GM12878 (cell line): Measurements from ENCODE around the gene GTSE1. TPM values are rescaled to one million over a fixed set of nuclear protein-coding genes. Genes with fewer than 3 reads are reported as not detected.
A peak's percentile ranks its signal among the peaks of the same experiment; 100 is the strongest.

Experiments used
- ATAC-seq: fragments of 200-7000 bp; cut with Tn5 transposase; 3 replicates; pipeline ENCODE4 v1.9.1; 2020; ENCODE audit warnings: mild to moderate bottlenecking, moderate library complexity
- BruUV-seq: library from RNA; stranded (reverse); fragments of 400-500 nt; replicated peaks from 2 replicates; lab custom pipeline; 2021; lab: Mats Ljungman, UMichigan
- CTCF ChIA-PET: fragments of 300-600 bp; sonication (Branson Sonifier 250); formaldehyde crosslinking; extraction: SDS; loops from one replicate; lab custom pipeline; 2021; ENCODE audit warnings: inconsistent platforms; lab: Yijun Ruan, JAX
- POLR2A ChIA-PET: fragments of 350-600 bp; formaldehyde crosslinking; extraction: SDS; loops from one replicate; lab custom pipeline; 2021; ENCODE audit warnings: inconsistent platforms; lab: Charles Lee
- RAD21 ChIA-PET: fragments of 300-600 bp; sonication (Branson Sonifier 250); formaldehyde crosslinking; loops from one replicate; lab custom pipeline; 2023; ENCODE audit warnings: antibody characterized with exemption; ENCODE audit not compliant: unreplicated experiment; lab: Charles Lee
- SMC1A ChIA-PET: fragments of 300-600 bp; sonication (Branson Sonifier 250); formaldehyde crosslinking; loops from one replicate; lab custom pipeline; 2023; ENCODE audit not compliant: unreplicated experiment, uncharacterized antibody; lab: Charles Lee
- DNase-seq: peaks from one replicate; pipeline ENCODE4 v3.0.0-alpha.2; 2011; ENCODE audit warnings: low read depth, low spot score
- FAIRE-seq: peaks from 3 replicates; lab custom pipeline; 2011; peaks lifted over from hg19 to GRCh38; lab: Jason Lieb, UNC
- H2AFZ ChIP-seq: 2 replicates; pipeline ENCODE4 v1.6.0; 2011; ENCODE audit warnings: low read depth, low read length, control low read depth; ENCODE audit not compliant: control insufficient read depth
- H3K27ac ChIP-seq: 2 replicates; pipeline ENCODE4 v1.5.1; 2011; ENCODE audit warnings: control low read depth; ENCODE audit not compliant: control insufficient read depth, insufficient read depth
- H3K27me3 ChIP-seq, 2 experiments: replicated peaks in 1 of 2; 2 replicates each; pipeline versions ENCODE4 v1.6.0 to v1.6.1; 2011; ENCODE audit warnings: low read length in 1 of 2; ENCODE audit not compliant: control insufficient read depth in 2 of 2, insufficient read depth in 2 of 2
- H3K36me3 ChIP-seq, 2 experiments: 2 replicates each; pipeline ENCODE4 v1.5.1; 2011; ENCODE audit warnings: low read length in 1 of 2; ENCODE audit not compliant: control insufficient read depth in 2 of 2, insufficient read depth in 2 of 2
- H3K4me1 ChIP-seq: 2 replicates; pipeline ENCODE4 v1.6.1; 2011; ENCODE audit warnings: mild to moderate bottlenecking, low read length, moderate library complexity, mixed read lengths; ENCODE audit not compliant: control insufficient read depth, insufficient read depth
- H3K4me2 ChIP-seq: 2 replicates; pipeline ENCODE4 v1.6.0; 2011; ENCODE audit warnings: control low read depth; ENCODE audit not compliant: control insufficient read depth, insufficient read depth
- H3K4me3 ChIP-seq: fragments of 200-600 bp; sonication (generic); 2 replicates; pipeline ENCODE4 v1.5.1; 2016
- H3K79me2 ChIP-seq: 2 replicates; pipeline ENCODE4 v1.6.0; 2011; ENCODE audit warnings: low read length; ENCODE audit not compliant: control insufficient read depth, insufficient read depth
- H3K9ac ChIP-seq: 2 replicates; pipeline ENCODE4 v1.8.0; 2011; ENCODE audit warnings: low read length, control low read depth, mixed read lengths; ENCODE audit not compliant: control insufficient read depth, insufficient read depth
- H3K9me3 ChIP-seq: replicated peaks from 3 replicates; pipeline ENCODE4 v1.5.1; 2011; ENCODE audit warnings: mild to moderate bottlenecking, low read length; ENCODE audit not compliant: control insufficient read depth, insufficient read depth
- H4K20me1 ChIP-seq: 2 replicates; pipeline ENCODE4 v1.6.0; 2011; ENCODE audit not compliant: control insufficient read depth, insufficient read depth
- BACH1 ChIP-seq: fragments of 450-650 bp; IDR thresholded peaks from 2 replicates; pipeline ENCODE4 v1.6.1; 2017; ENCODE audit warnings: mild to moderate bottlenecking, borderline replicate concordance
- BCL11A ChIP-seq: IDR thresholded peaks from 2 replicates; pipeline ENCODE4 v1.6.1; 2011; ENCODE audit warnings: low read depth, low read length
- BMI1 ChIP-seq: fragments of 450-650 bp; IDR thresholded peaks from 2 replicates; pipeline ENCODE4 v1.6.1; 2016; ENCODE audit warnings: mild to moderate bottlenecking, moderate library complexity, borderline replicate concordance
- DPF2 ChIP-seq: fragments of 450-650 bp; IDR thresholded peaks from 2 replicates; pipeline ENCODE4 v1.6.1; 2017; ENCODE audit warnings: mild to moderate bottlenecking
- EP300 ChIP-seq, 2 experiments: fragments of 150-350 bp in 1 of 2; IDR thresholded peaks; 2 replicates each; pipeline ENCODE4 v1.6.1; 2011 to 2012; ENCODE audit warnings: low read depth in 2 of 2, low read length in 2 of 2, borderline replicate concordance in 1 of 2, improper control_type of control experiment in 1 of 2, inconsistent platforms in 1 of 2; ENCODE audit not compliant: control insufficient read depth in 1 of 2
- KDM1A ChIP-seq: fragments of 200-600 bp; sonication (generic); IDR thresholded peaks from 2 replicates; pipeline ENCODE4 v1.6.1; 2016; ENCODE audit warnings: borderline replicate concordance
- LARP7 ChIP-seq: fragments of 450-650 bp; IDR thresholded peaks from 2 replicates; pipeline ENCODE4 v1.6.1; 2017; ENCODE audit warnings: mild to moderate bottlenecking
- PAX8 ChIP-seq: fragments of 450-650 bp; IDR thresholded peaks from 2 replicates; pipeline ENCODE4 v1.6.1; 2017; ENCODE audit warnings: mild to moderate bottlenecking, moderate library complexity
- RELA ChIP-seq: fragments of 450-650 bp; IDR thresholded peaks from 2 replicates; pipeline ENCODE4 v1.8.0; 2014; ENCODE audit warnings: borderline replicate concordance; ENCODE audit not compliant: partially characterized antibody
- SMAD5 ChIP-seq: IDR thresholded peaks from 2 replicates; pipeline ENCODE4 v1.6.1; 2016; ENCODE audit warnings: antibody characterized with exemption, low read depth
- SPI1 ChIP-seq: IDR thresholded peaks from 2 replicates; pipeline ENCODE4 v1.6.1; 2011; ENCODE audit warnings: low read depth, mild to moderate bottlenecking, low read length, moderate library complexity, borderline replicate concordance; ENCODE audit not compliant: insufficient read depth
- TCF3 ChIP-seq: IDR thresholded peaks from 2 replicates; pipeline ENCODE4 v1.6.1; 2012; ENCODE audit warnings: low read depth, mild to moderate bottlenecking, low read length, borderline replicate concordance; ENCODE audit not compliant: insufficient read depth
- WGBS: methylation state at CpG from one replicate; pipeline ENCODE4 v1.1.6; 2016; ENCODE audit warnings: low lambda C conversion rate; ENCODE audit not compliant: insufficient replicate concordance, insufficient coverage; ENCODE audit errors: missing lambda C conversion rate; 5-methylcytosine and 5-hydroxymethylcytosine counted together
- in situ Hi-C: fragments of 300-500 bp; cut with MboI; formaldehyde crosslinking; loops from 9 replicates; pipeline ENCODE4 v1.14.3; 2018; ENCODE audit warnings: mixed read lengths
- intact Hi-C: fragments of 100-400 bp; cut with micrococcal nuclease; formaldehyde crosslinking; loops from one replicate; pipeline ENCODE4 v1.14.2; 2022; ENCODE audit not compliant: unreplicated experiment
- polyA plus RNA-seq, 11 experiments: library from polyadenylated mRNA; depleted of rRNA in 4 of 11; unstranded in 6 of 11; stranded (reverse) in 5 of 11; fragments of >200 nt; fragmentation: Nextera tagmentation in 4 of 11; fragmentation: Illumina TruSeq in 1 of 11; extraction: Ambion mirVana in 4 of 11; extraction: Trizol in 1 of 11; gene quantifications; 1 replicate in 1 of 11; 2 replicates in 10 of 11; pipeline versions ENCODE4 v1.2.1 to v1.2.3, GENCODE V29; 2011 to 2016; ENCODE audit warnings: inconsistent platforms in 2 of 11, missing spikeins in 2 of 11, low read depth in 1 of 11
- total RNA-seq, 4 experiments: library from RNA; depleted of rRNA in 3 of 4; stranded (reverse); fragments of >200 nt in 3 of 4; fragmentation: Illumina TruSeq in 1 of 4; extraction: Trizol in 1 of 4; gene quantifications; 2 replicates each; pipeline versions ENCODE4 v1.2.1 to v1.2.3, GENCODE V29; 2013 to 2021
- TF ChIP-seq, protein P1 (sequence below): fragments of 450-650 bp; IDR thresholded peaks from 2 replicates; pipeline ENCODE4 v1.6.1; 2016; ENCODE audit warnings: mild to moderate bottlenecking
- TF ChIP-seq, protein P2 (sequence below): IDR thresholded peaks from 2 replicates; pipeline ENCODE4 v1.6.1; 2012; ENCODE audit warnings: low read depth, low read length, improper control_type of control experiment

Gene GTSE1
- total and polyA plus RNA-seq, 10 of the 15 experiments (the other 5 are each of a cell fraction or from before 2014, with no cell fraction given) = 6.6 to 46.2 (median 32.3) TPM

DNA sequence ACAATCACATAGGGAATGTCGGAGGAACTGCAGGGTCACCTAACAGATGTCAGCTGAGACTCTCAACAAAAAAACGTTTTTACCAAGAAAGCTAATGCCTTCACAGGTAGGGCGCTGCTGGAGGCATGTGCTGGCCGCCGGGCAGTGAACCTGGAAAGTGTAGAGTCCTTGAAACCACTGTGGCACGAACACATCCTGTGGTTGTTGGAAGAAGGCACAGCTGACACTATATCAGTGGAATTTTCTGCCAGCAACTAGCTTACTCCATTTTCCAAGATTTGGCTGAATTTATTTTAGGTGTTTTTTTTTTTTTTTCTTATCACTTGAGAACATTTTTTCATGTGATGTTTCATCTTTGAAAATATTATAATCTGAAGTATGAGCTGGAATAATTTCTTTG lies 53.0 kb downstream of the GTSE1 start:
- no peaks in the 10 kb centered on the region for H3K9me3 ChIP-seq
- WGBS = 75% methylated on average over 6 of the region's 6 CpGs
- H4K20me1 ChIP-seq = no peaks in the 10 kb centered on the region
- TF ChIP-seq PAX8 = no peak
- TF ChIP-seq KDM1A = no peak
- TF ChIP-seq BMI1 = no peak
- no peak for TF ChIP-seq BCL11A
- no peak for TF ChIP-seq DPF2
- no peak for TF ChIP-seq RELA
- ChIA-PET SMC1A (interaction anchor here (1.1 to 1.2 kb wide), 2 partner anchors 11 to 13 kb away, joined by 3 read pairs; no protein-coding TSS in a partner anchor), RAD21 (interaction anchor here (0.6 to 0.7 kb wide), 3 partner anchors 10 to 194 kb away, joined by 3 read pairs; no protein-coding TSS in a partner anchor), POLR2A (interaction anchor here (0.7 kb wide), 2 partner anchors 19 to 150 kb away, joined by 3 to 4 read pairs; no protein-coding TSS in a partner anchor), CTCF (interaction anchor here (0.6 to 1.0 kb wide), 4 partner anchors 166 to 493 kb away, joined by 3 to 4 read pairs (median 4); no protein-coding TSS in a partner anchor)
- H3K4me3 ChIP-seq = no peak overlapping the region
- peaks cover 13 to 52% of the 10 kb centered on the region in 2 experiments for H3K36me3 ChIP-seq
- intact Hi-C loops (no loop called here), in situ Hi-C loops (no loop called here)
- no peaks in the 10 kb centered on the region for H3K27me3 ChIP-seq
- no peak for ATAC-seq
- H3K9ac ChIP-seq = no peak overlapping the region
- H2AFZ ChIP-seq = no peak overlapping the region
- no peaks in the 10 kb centered on the region for H3K79me2 ChIP-seq
- DNase-seq = no peak
- FAIRE-seq = peak; percentile 44
- H3K4me2 ChIP-seq = no peak overlapping the region
- BruUV-seq = no TSS peak
- no peaks in the 10 kb centered on the region for H3K4me1 ChIP-seq
- no peak overlapping the region for H3K27ac ChIP-seq

GRCh38 chr22:46350121-46350520 lies 53.5 kb downstream of the GTSE1 start:
- intact Hi-C loops = no loop called here
- FAIRE-seq = no peak
- BruUV-seq = no TSS peak
- TF ChIP-seq, protein P1, sequence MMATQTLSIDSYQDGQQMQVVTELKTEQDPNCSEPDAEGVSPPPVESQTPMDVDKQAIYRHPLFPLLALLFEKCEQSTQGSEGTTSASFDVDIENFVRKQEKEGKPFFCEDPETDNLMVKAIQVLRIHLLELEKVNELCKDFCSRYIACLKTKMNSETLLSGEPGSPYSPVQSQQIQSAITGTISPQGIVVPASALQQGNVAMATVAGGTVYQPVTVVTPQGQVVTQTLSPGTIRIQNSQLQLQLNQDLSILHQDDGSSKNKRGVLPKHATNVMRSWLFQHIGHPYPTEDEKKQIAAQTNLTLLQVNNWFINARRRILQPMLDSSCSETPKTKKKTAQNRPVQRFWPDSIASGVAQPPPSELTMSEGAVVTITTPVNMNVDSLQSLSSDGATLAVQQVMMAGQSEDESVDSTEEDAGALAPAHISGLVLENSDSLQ = no peak
- TF ChIP-seq, protein P2, sequence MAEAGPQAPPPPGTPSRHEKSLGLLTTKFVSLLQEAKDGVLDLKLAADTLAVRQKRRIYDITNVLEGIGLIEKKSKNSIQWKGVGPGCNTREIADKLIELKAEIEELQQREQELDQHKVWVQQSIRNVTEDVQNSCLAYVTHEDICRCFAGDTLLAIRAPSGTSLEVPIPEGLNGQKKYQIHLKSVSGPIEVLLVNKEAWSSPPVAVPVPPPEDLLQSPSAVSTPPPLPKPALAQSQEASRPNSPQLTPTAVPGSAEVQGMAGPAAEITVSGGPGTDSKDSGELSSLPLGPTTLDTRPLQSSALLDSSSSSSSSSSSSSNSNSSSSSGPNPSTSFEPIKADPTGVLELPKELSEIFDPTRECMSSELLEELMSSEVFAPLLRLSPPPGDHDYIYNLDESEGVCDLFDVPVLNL = no peak
- TF ChIP-seq TCF3 (no peak), EP300 (IDR thresholded peaks at IDR 0.05; ENCODE audit: borderline replicate concordance in 1 of 2, control insufficient read depth in 1 of 2, low read depth in 2 of 2, low read length in 2 of 2) (no peak), SMAD5 (no peak), LARP7 (no peak), BACH1 (no peak), SPI1 (no peak)

More at GRCh38 chr22:46350121-46350520, 53.5 kb downstream of the GTSE1 start:
- peaks cover 10 to 54% of the 10 kb centered on the region in 2 experiments for H3K36me3 ChIP-seq
- in situ Hi-C loops = no loop called here
- no peak overlapping the region for H2AFZ ChIP-seq
- no peak overlapping the region for H3K27ac ChIP-seq
- no peak overlapping the region for H3K9ac ChIP-seq
- H4K20me1 ChIP-seq = no peaks in the 10 kb centered on the region
- ChIA-PET POLR2A (interaction anchor here (0.7 kb wide), 1 partner anchor 151 kb away, joined by 4 read pairs; no protein-coding TSS in a partner anchor), CTCF (interaction anchor here (0.6 to 0.8 kb wide), 3 partner anchors 166 to 493 kb away, joined by 3 to 4 read pairs (median 4); no protein-coding TSS in a partner anchor), SMC1A (interaction anchor here (1.1 to 1.2 kb wide), 2 partner anchors 11 to 13 kb away, joined by 3 read pairs; no protein-coding TSS in a partner anchor), RAD21 (interaction anchor here (0.6 to 0.7 kb wide), 3 partner anchors 11 to 194 kb away, joined by 3 read pairs; no protein-coding TSS in a partner anchor)
- H3K27me3 ChIP-seq = no peaks in the 10 kb centered on the region
- H3K4me1 ChIP-seq = no peaks in the 10 kb centered on the region
- no peak overlapping the region for H3K4me3 ChIP-seq
- ATAC-seq (no peak), DNase-seq (no peak)
- H3K79me2 ChIP-seq = no peaks in the 10 kb centered on the region
- 94% methylated on average over 7 of the region's 7 CpGs for WGBS
- H3K4me2 ChIP-seq = no peak overlapping the region
- H3K9me3 ChIP-seq = no peaks in the 10 kb centered on the region
